GM18951 (cell line): ENCODE measurements around the gene POLR2L.

Experiments used
- POLR2A ChIP-seq: IDR thresholded peaks from 4 replicates; pipeline ENCODE4 v1.6.1; 2011; ENCODE audit warnings: mild to moderate bottlenecking; ENCODE audit not compliant: insufficient read length, insufficient read depth; ENCODE audit errors: extremely low read depth
- in situ Hi-C: fragments of 300-500 bp; cut with MboI; formaldehyde crosslinking; loops from one replicate; pipeline ENCODE4 v1.12.0; 2022; ENCODE audit warnings: low sequenced_read_pairs, mixed read lengths, inconsistent platforms; ENCODE audit not compliant: unreplicated experiment

The POLR2L gene

GRCh38 chr11:798093-798713, 44.1 kb downstream of the POLR2L start, which contains the start of gene SLC25A22:
Gene SLC25A22, minus strand, starts transcription at chr11:798281. Its CDS starts 3,275 bp downstream, at chr11:795006.
- peak; percentile 77 for TF ChIP-seq POLR2A
- in situ Hi-C loops = no loop called here

DNA sequence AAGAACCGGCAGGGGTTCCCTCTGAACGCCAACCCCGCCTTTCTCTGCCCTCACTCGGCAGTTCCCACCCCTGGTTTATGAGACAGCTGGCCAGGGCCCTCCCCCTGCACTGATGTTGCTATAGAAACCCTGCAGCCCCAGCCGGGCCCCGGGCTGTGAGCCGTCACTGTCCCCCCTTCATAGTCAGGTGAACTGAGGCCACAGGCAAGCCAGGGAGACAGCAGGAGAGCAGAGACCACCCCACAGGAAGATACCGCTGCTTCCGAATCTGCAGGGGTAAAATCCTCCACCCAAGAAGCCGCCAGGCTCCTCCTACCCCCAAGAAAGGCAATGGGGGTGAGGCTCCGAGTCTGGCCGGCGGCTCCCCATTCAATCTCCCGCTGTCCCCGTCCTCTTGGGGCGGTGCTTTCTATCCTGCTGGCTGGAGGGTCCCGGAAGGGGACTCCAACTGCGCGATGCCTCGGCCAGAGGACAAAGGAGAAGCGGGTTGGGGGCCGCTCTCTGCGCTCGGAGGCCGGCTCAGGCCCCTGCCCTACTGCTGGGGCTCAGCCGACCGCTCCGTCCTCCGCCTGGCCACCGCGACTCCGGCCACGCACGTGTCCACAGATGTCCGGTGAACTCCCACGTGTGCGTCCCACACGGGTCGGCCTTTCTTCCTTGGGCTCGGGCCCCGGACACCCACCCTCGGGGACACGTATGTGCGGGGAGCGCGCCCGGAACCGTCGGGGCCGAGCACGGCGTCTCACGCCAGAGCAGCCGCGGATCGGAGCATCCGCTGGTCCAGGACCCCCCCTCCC, 44.8 kb downstream of the POLR2L start:
- in situ Hi-C loops = no loop called here
- TF ChIP-seq POLR2A = no peak

DNA sequence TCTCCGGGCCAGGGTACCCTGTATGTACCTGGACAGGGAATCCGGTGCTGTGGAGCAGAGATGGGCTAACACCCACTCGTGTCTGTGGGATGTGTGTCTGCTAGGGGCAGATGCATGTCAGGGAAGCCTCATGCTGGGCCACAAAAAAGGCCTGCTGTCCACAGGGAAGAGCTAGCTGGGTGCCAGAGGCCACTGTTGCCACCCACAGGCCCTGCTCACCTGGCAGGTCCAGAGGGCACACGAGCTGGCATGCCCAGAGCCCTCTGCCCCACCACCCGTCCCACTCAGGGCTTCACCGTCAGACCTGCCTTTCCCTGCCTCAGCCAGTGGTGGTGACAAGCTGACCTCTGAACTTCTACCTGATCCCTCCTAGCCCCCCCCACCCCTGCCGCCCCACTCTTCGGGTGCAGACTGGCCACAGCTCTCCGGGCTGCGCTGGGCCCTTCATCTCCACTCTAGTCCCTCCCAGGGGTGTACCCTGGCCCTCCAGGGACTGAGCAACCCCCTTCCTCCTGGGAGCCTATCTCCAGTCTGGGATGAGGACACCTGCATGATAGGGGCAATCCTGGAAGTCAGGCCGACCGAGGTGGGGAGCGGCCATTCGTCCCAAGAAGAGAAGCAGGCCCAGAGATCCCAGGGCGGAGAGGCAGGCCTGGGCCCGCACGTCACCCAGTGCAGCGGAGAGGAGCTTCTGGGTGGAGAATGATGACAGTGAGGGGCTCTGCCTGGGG, 45.6 kb downstream of the POLR2L start:
- no peak for TF ChIP-seq POLR2A
- in situ Hi-C loops = no loop called here

DNA sequence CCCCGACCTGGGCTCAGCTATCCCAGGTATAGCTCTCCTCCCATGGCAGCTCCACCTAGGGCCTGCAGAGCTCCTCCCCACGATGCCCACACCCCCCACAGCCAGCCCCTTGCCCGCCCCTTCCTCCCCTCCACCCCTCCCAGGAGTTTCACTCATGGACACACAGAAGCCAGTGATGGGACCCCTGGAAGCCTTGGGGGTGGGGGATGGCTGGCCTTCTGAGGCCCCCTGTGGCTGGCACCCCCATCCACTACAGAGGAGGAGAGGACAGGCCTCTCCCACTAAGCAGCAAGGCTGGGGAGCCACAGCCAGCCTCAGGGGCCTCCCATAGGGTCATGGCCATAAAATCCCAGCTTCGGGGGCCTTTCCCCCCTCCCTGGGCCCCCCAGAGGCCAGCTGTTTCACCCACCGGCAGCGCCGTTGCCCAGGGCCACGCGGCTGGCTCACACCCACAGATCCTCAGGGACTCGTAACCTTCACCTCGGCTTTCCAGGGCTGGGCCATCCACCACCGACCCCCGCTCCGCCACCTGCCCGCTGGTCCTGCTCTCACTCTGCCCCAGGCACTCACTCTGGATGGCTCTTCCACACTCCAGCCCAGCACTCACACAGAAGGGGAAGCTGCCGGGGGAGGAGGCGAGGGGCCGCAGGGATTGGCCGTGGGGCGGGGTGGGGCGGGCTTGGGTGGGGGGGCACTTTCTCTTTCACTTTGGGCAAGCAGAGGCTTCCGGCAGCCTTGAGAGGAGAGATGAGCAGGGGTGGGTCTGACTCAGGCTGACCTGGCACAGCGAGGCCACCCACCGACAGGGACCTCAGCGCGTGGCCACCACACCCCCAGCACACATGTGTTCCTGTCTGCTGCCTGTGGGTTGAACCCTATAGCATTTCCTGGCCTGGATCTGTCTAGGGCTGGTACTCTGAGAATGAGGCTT, 46.4 kb downstream of the POLR2L start:
- in situ Hi-C loops = no loop called here

GRCh38 chr11:794766-795633, 47.3 kb downstream of the POLR2L start:
- no peak for TF ChIP-seq POLR2A
- in situ Hi-C loops = no loop called here

More for the DNA sequence above, 46.4 kb downstream of the POLR2L start:
- TF ChIP-seq POLR2A = peak; percentile 68

GRCh38 chr11:794013-794765, 48.1 kb downstream of the POLR2L start:
- in situ Hi-C loops = no loop called here
- TF ChIP-seq POLR2A = no peak

GRCh38 chr11:793556-793955, 48.8 kb downstream of the POLR2L start:
- no peak for TF ChIP-seq POLR2A
- in situ Hi-C loops = no loop called here

GRCh38 chr11:792873-793272, 49.5 kb downstream of the POLR2L start:
- no peak for TF ChIP-seq POLR2A
- in situ Hi-C loops = no loop called here

GRCh38 chr11:792535-792821, 49.9 kb downstream of the POLR2L start:
- TF ChIP-seq POLR2A = no peak
- in situ Hi-C loops = no loop called here

DNA sequence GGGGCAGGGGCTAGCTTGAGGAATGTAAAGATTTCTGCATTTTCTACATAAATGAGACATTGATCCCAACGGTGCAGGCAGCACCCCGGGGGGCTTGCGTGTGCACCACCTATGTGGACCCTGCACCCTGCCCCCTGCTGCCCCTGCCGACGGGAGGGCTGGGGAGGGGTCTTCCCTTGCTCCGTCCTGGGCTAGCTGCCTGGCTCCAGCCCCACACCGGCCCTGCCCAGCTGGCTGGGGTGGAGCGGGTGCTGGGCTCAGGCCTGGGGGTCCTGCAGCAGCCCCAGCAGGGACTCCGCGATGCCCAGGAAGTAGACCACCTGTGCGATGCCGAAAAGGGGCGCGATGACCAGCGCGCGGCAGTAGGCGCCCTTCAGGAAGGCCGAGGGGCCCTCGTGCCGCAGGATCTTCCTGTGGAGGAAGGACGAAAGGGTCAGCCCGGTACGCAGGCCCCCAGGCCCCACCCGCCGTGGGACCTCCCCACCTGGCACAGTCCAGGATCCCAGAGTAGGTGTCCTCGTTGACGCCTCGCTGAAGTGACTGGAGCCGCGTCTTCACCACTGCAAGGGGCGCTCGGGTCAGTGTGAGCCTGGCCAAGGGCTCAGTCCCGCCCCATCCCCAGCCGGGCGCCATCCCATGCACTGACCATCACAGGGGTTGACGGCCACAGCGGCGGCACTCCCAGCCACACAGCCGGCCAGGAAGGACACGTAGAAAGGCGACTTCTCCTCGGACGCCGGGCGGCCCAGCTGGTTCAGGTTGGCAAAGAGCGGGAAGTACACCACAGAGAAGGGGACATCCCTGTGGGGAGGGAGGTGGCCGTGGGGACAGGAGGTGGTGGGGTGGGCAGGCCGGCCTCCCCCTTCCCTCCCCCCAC, 50.4 kb downstream of the POLR2L start:
- in situ Hi-C loops = no loop called here
- no peak for TF ChIP-seq POLR2A
